Thyroid gland (tissue), 4 donors: ENCODE measurements around the gene OMP. TPM values are rescaled to one million over a fixed set of nuclear protein-coding genes. Genes with fewer than 3 reads are reported as not detected.

Experiments
- DNase-seq, 2 donors: peaks; one replicate each; pipeline ENCODE4 v3.0.0-alpha.2; 2019
- H3K27ac ChIP-seq, 3 donors: fragments of 200-600 bp; sonication (generic); 1 replicate in 2 of 3; 2 replicates in 1 of 3; pipeline ENCODE4 v1.5.1; 2016 to 2019; ENCODE audit warnings: mild to moderate bottlenecking in 1 of 3, moderate library complexity in 1 of 3
- H3K27me3 ChIP-seq: fragments of 200-600 bp; sonication (generic); one replicate; pipeline ENCODE4 v1.5.1; 2019
- H3K36me3 ChIP-seq, 2 donors: fragments of 200-600 bp; sonication (generic); one replicate each; pipeline ENCODE4 v1.5.1; 2016 to 2019
- H3K4me1 ChIP-seq, 2 donors: fragments of 200-600 bp; sonication (generic); one replicate each; pipeline ENCODE4 v1.5.1; 2017 to 2019
- H3K4me3 ChIP-seq, 3 donors: fragments of 200-600 bp; sonication (generic); replicated peaks in 1 of 3; 1 replicate in 2 of 3; 2 replicates in 1 of 3; pipeline ENCODE4 v1.5.1; 2016; ENCODE audit warnings: mild to moderate bottlenecking in 1 of 3
- H3K9me3 ChIP-seq: fragments of 200-600 bp; sonication (generic); one replicate; pipeline ENCODE4 v1.5.1; 2017
- CTCF ChIP-seq, 6 experiments: fragments of 200-600 bp in 3 of 6; fragments of 450-650 bp in 3 of 6; sonication (generic) in 3 of 6; IDR thresholded peaks; one replicate each; pipeline ENCODE4 v1.5.1; 2016 to 2019; ENCODE audit warnings: antibody characterized with exemption in 6 of 6, mild to moderate bottlenecking in 2 of 6, inconsistent platforms in 1 of 6, moderate library complexity in 1 of 6
- POLR2A ChIP-seq, 2 donors: fragments of 450-650 bp; IDR thresholded peaks; one replicate each; pipeline ENCODE4 v1.6.1; 2017; ENCODE audit warnings: antibody characterized with exemption in 2 of 2, mild to moderate bottlenecking in 2 of 2, moderate library complexity in 1 of 2
- WGBS, 2 donors: methylation state at CpG; one replicate each; pipeline ENCODE4 v1.1.5; 2017; 5-methylcytosine and 5-hydroxymethylcytosine counted together
- intact Hi-C: fragments of 100-400 bp; cut with DNase I; formaldehyde crosslinking; loops from one replicate; pipeline ENCODE4 v1.15.1; 2023
- total RNA-seq, 4 donors: library from RNA; depleted of rRNA; stranded (reverse); fragments of >200 nt; gene quantifications; one replicate each; pipeline ENCODE4 v1.2.3, GENCODE V29; 2016

The OMP gene
- total RNA-seq, 4 donors from 2014 or later = 2.3 TPM; not detected in 3

- no peaks in the 10 kb centered on the region for H3K4me1 ChIP-seq
- no peaks in the 10 kb centered on the region for H3K27me3 ChIP-seq
- no peak overlapping the region for H3K4me3 ChIP-seq
- intact Hi-C loops = loop anchor here (5.0 kb wide), 1 partner anchor 356 kb away; no protein-coding TSS in a partner anchor
- H3K9me3 ChIP-seq = no peaks in the 10 kb centered on the region
- H3K27ac ChIP-seq = no peak overlapping the region
- WGBS, 2 donors = 91 to 93% methylated on average over 32 to 33 of the region's 33 CpGs
- TF ChIP-seq POLR2A (IDR thresholded peaks at IDR 0.05) (no peak), CTCF (IDR thresholded peaks at IDR 0.05) (no peak)
- no peaks in the 10 kb centered on the region for H3K36me3 ChIP-seq
- no peak for DNase-seq
Observed at GRCh38 chr11:77093056-77093891, 9.4 kb upstream of the OMP start.

GRCh38 chr11:77093987-77094840 is 8.4 kb upstream of the OMP start:
- Histone ChIP-seq H3K9me3 (no peaks in the 10 kb centered on the region), H3K36me3 (no peaks in the 10 kb centered on the region), H3K27me3 (no peaks in the 10 kb centered on the region), H3K27ac (no peak overlapping the region), H3K4me3 (no peak overlapping the region), H3K4me1 (no peaks in the 10 kb centered on the region)
- no peak for TF ChIP-seq POLR2A (IDR thresholded peaks at IDR 0.05)
- no peak for TF ChIP-seq CTCF (IDR thresholded peaks at IDR 0.05)
- intact Hi-C loops = loop anchor here (5.0 kb wide), 1 partner anchor 357 kb away; no protein-coding TSS in a partner anchor
- 91 to 100% methylated on average over 1 to 6 of the region's 6 CpGs for WGBS, 2 donors
- DNase-seq = no peak

GRCh38 chr11:77094841-77095365 is 7.7 kb upstream of the OMP start:
- WGBS, 2 donors = 88 to 95% methylated on average over 5 to 7 of the region's 7 CpGs
- H3K4me1 ChIP-seq = no peaks in the 10 kb centered on the region
- no peak for DNase-seq
- H3K4me3 ChIP-seq = no peak overlapping the region
- TF ChIP-seq POLR2A (IDR thresholded peaks at IDR 0.05) (no peak), CTCF (IDR thresholded peaks at IDR 0.05) (no peak)
- intact Hi-C loops = loop anchor here (5.0 kb wide), 1 partner anchor 358 kb away; no protein-coding TSS in a partner anchor
- no peaks in the 10 kb centered on the region for H3K9me3 ChIP-seq
- no peaks in the 10 kb centered on the region for H3K36me3 ChIP-seq
- no peaks in the 10 kb centered on the region for H3K27me3 ChIP-seq
- H3K27ac ChIP-seq = no peak overlapping the region

GRCh38 chr11:77095551-77096490 is 6.8 kb upstream of the OMP start:
- no peak for DNase-seq
- intact Hi-C loops = no loop called here
- Histone ChIP-seq H3K9me3 (no peaks in the 10 kb centered on the region), H3K4me3 (no peak overlapping the region), H3K27me3 (no peaks in the 10 kb centered on the region), H3K36me3 (no peaks in the 10 kb centered on the region), H3K27ac (no peak overlapping the region), H3K4me1 (no peaks in the 10 kb centered on the region)
- WGBS, 2 donors = 90 to 92% methylated on average over 14 to 18 of the region's 21 CpGs
- TF ChIP-seq POLR2A (IDR thresholded peaks at IDR 0.05) (no peak), CTCF (IDR thresholded peaks at IDR 0.05) (no peak)
